Adrenal gland (tissue), 5 donors: Measurements from ENCODE around the gene SURF4.

Experiments used
- POLR2A ChIP-seq, 2 donors: fragments of 450-650 bp; IDR thresholded peaks; one replicate each; pipeline ENCODE4 v1.6.1; 2017; ENCODE audit warnings: antibody characterized with exemption in 2 of 2, mild to moderate bottlenecking in 2 of 2, moderate library complexity in 1 of 2
- TF ChIP-seq, protein P1 (sequence below), 6 experiments: fragments of 450-650 bp in 4 of 6; fragments of 200-600 bp in 2 of 6; sonication (generic) in 1 of 6; IDR thresholded peaks; 1 replicate in 5 of 6; 2 replicates in 1 of 6; pipeline versions ENCODE4 v1.5.1 to v1.8.0; 2016 to 2021; ENCODE audit warnings: antibody characterized with exemption in 6 of 6, mild to moderate bottlenecking in 2 of 6, moderate library complexity in 1 of 6
- donor health status: DM: no; HTN: no; CAD: no.

DNA sequence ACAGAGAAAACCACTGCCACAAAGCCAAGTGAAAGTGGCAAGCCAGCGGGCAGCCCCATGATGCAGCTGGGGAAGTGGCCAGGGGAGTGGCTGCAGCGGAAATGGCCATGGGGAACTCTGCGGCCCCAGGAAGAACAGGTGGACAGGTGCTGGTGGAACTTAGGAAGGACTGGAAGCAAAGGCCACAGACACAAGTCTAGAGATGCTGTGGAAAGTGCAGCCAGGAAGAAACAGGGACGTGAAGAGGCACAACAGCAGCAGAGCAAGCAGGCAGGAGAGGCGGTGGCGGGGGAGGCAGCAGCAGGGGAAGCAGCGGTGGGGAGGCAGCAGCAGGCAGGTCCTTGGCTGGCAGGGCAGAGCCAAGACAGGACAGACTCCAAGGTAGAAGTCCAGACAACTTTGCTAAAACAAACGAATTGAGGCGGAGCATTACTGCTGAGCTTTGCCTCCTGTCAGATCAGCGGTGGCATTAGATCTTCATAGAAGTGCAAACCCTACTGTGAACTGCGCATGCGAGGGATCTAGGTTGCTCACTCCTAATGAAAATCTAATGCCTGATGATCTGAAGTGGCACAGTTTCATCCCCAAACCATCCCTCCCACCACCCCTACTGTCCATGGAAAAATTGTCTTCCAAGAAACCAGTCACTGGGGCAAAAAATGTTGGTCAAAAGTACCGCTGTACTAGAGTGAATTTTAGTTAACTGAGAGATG, 51.7 kb downstream of the SURF4 start:
- TF ChIP-seq, protein P1, sequence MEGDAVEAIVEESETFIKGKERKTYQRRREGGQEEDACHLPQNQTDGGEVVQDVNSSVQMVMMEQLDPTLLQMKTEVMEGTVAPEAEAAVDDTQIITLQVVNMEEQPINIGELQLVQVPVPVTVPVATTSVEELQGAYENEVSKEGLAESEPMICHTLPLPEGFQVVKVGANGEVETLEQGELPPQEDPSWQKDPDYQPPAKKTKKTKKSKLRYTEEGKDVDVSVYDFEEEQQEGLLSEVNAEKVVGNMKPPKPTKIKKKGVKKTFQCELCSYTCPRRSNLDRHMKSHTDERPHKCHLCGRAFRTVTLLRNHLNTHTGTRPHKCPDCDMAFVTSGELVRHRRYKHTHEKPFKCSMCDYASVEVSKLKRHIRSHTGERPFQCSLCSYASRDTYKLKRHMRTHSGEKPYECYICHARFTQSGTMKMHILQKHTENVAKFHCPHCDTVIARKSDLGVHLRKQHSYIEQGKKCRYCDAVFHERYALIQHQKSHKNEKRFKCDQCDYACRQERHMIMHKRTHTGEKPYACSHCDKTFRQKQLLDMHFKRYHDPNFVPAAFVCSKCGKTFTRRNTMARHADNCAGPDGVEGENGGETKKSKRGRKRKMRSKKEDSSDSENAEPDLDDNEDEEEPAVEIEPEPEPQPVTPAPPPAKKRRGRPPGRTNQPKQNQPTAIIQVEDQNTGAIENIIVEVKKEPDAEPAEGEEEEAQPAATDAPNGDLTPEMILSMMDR (IDR thresholded peaks at IDR 0.05): no peak
- TF ChIP-seq POLR2A (IDR thresholded peaks at IDR 0.05): no peak
